Stimulated activated CD4-positive, alpha-beta T cell treated with anti-CD3 and anti-CD28 coated beads, Interleukin-12 subunit alpha, Interleukin-12 subunit beta, amount 100 ng/mL, for 48 hours (primary cell): ENCODE measurements around the gene KRT2.

ENCODE experiments used
- DNase-seq, 3 donors: peaks; one replicate each; pipeline ENCODE4 v3.0.0-alpha.2; 2020; ENCODE audit warnings: low read depth in 2 of 3, low spot score in 1 of 3

Gene KRT2

GRCh38 chr12:52600475-52600874, 51.5 kb downstream of the KRT2 start:
- DNase-seq = no peak

DNA sequence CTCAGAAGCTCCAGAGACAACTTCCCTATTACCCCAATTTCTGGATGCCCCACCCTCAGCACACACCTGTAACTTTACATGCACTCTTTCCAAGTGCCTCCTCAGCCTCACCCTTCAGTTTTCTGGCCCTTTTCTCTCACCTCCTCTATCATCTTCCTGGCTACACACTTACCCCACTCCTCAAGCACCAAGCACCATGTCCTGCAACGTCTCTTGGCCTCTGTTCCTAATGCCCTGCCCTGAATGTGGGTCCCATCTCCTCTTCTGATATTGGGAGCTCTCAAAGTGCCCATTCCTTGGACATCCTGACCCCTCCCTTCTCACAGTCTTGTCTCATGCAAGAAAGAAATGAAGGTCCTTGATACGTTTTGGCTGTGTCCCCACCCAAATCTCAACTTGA, 51.9 kb downstream of the KRT2 start:
- DNase-seq = no peak

DNA sequence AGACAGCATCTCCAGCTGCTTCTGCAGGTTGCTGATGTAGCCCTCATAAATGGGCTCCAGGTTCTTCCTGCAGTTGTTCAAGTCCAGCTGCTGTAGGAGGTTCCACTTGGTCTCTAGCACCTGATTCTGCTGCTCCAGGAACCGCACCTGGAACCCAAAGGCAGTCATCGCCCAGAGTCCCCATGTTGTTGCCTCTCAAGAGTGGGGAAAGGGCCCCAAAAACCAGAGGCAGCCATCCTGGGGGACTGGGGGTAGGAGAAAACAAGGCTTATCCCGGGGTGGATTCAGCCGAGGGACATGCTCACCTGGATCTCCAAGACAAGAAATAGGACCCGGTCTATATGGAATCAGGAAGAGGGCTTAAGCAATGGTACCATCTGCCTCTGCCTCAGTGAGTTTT, 53.0 kb downstream of the KRT2 start:
- DNase-seq = no peak
